Measurements from ENCODE around the gene ZKSCAN5.
"Not testable (repeated sequence)": the region's sequence is repeated elsewhere in the genome, so short reads cannot be mapped to it uniquely, and the experiment has no call there.

ZKSCAN5 gene

GRCh38 chr7:99498546-99498944 lies 5.9 kb upstream of the ZKSCAN5 start:
- no peak for DNase-seq

GRCh38 chr7:99499371-99499720 lies 5.1 kb upstream of the ZKSCAN5 start:
- DNase-seq: no peak

- peak; percentile 88 for DNase-seq
Observed at GRCh38 chr7:99499721-99500636, 4.5 kb upstream of the ZKSCAN5 start, which contains the start of gene ZNF394. TSS of gene ZNF394 (minus strand) at chr7:99500281. CDS start at chr7:99500093, 188 bp downstream.

DNA sequence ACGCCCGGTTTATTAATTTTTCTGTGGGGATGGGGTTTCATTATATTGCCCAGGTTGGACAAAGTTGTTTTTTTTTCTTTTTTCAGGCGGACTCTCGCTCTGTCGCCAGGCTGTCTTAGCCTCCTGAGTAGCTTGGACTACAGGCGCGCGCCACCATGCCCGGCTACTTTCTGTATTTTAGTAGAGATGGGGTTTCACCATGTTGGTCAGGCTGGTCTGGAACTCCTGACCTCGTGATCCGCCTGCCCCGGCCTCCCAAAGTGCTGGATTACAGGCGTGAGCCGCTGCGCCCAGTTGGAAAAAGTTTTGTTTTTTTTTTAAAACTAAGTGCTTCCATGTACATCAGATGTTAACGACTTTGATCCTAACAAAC lies 3.8 kb upstream of the ZKSCAN5 start:
- DNase-seq: no peak

DNA sequence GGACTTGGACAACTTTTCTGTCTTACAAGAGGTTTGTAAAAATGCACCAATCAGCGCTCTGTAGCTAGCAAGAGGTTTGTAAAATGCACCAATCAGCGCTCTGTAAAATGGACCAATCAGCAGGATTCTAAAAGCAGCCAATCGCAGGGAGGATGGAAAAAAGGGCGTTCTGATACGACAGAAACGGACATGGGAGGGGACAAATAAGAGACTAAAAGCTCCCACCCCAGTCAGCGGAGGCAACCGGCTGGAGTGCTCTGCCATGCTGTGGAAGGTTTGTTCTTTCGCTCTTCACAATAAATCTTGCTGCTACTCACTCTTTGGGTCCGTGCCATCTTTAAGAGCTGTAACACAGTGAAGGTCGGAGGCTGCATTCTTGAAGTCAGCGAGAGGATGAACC lies 3.2 kb upstream of the ZKSCAN5 start:
- not testable (repeated sequence) for DNase-seq

- DNase-seq: no peak
Observed at GRCh38 chr7:99504281-99504602, 220 bp upstream of the ZKSCAN5 start.

GRCh38 chr7:99505324-99505662 lies 831 bp downstream of the ZKSCAN5 start:
- DNase-seq: no peak

GRCh38 chr7:99514050-99514449 lies 9.6 kb downstream of the ZKSCAN5 start:
- no peak for DNase-seq

- DNase-seq: no peak
Observed at GRCh38 chr7:99521399-99521798, 16.9 kb downstream of the ZKSCAN5 start.

DNA sequence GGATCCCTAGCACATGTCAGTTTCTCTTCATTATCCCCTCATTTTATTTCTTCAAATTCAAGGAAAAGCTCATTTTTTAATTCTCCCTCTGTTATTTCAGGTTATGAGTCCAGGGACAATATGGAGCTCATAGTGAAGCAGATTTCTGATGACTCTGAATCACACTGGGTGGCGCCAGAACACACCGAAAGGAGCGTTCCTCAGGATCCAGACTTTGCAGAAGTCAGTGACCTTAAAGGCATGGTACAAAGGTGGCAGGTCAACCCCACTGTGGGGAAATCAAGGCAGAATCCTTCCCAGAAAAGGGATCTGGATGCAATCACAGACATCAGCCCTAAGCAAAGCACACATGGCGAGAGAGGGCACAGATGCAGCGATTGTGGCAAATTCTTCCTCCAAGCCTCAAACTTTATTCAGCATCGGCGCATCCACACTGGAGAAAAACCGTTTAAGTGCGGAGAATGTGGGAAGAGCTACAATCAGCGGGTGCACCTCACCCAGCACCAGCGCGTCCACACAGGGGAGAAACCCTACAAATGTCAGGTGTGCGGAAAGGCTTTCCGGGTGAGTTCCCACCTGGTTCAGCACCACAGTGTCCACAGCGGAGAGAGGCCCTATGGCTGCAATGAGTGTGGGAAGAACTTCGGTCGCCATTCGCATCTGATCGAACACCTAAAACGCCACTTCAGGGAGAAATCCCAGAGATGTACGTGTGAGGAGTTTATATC lies 21.4 kb downstream of the ZKSCAN5 start:
- no peak for DNase-seq

DNA sequence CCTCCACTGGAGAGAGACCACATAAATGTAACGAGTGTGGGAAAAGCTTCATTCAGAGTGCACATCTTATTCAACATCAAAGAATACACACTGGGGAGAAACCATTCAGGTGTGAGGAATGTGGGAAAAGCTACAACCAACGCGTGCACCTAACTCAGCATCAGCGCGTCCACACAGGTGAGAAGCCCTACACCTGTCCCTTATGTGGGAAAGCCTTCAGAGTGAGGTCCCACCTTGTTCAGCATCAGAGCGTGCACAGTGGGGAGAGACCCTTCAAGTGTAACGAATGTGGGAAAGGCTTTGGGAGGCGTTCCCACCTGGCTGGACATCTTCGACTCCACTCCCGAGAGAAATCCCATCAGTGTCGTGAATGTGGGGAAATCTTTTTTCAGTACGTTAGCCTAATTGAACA lies 26.9 kb downstream of the ZKSCAN5 start:
- no peak for DNase-seq

- DNase-seq: no peak
Observed at GRCh38 chr7:99535667-99536066, 31.2 kb downstream of the ZKSCAN5 start.

DNA sequence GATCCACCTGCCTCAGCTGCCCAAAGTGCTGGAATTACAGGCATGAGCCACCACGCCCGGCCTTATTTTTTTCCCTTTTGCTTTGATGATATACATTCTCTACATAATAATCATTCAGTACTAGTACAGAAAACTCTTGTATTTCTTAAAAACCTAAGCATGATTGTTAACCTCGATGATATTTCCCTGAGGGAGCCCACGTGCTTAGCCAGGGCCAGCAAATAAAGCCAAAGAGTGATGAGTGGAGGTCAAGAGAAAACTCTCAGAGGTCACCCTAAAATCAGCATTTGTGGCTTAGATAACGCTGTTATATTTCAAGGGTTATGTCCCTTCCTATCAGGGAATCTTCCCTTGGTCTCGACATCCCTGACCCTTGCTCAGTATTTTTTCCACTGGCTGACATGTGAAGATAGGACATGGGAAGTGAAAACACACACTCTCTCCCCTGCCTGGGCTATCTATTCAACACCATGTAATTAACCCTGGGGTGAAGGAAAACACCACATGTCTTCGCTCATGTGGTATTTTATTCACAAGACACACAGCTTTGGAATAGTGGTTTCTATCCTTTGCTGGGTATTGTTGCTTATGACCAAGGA lies 34.9 kb downstream of the ZKSCAN5 start:
- DNase-seq: no peak

GRCh38 chr7:99540542-99540941 lies 36.1 kb downstream of the ZKSCAN5 start:
- DNase-seq: no peak

DNA sequence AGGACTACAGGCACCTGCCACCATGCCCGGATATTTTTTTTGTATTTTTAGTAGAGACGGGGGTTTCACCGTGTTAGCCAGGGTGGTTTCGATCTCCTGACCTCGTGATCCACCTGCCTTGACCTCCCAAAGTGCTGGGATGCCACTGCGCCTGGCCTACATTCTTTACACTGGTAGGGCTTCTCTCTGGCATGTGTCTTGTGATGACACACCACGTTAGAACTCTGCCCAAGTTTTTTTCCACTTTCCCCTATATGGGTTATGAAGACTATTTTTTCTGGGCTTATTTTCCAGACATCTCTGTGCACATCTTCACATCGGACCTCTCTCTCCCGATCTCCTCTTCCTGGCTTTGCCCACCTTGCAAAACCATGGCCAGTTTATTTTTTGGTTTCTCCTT lies 36.8 kb downstream of the ZKSCAN5 start:
- no peak for DNase-seq

DNA sequence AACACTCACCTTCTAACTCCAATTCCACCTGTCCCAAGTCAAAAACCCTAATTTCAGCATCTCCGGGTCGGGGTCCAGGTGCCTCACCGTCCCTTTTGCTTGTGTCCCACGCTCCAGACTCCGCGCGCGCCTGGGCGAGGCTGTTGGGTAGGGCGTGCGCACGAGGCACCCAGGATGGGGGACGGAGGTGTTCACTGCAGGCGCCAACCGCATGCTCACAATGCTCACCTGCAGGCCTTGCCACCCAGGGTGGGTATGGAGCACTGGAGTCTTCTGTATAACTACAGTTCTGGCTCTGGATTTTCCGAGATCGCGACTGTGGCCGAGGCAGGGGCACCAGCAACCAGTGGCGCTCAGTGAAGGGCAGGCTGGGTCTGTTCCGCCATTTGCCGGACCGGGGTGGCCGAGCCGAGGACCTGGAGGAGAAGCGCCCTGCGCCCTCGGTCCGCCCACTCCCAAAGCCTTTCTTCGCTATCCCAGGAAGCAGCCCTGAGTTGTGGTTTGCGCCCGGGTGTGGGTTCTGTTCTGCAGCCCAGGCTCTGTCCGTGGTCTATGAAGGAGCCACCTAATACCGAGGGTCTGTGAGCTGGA lies 38.7 kb downstream of the ZKSCAN5 start:
- no peak for DNase-seq

GRCh38 chr7:99543916-99544315 lies 39.5 kb downstream of the ZKSCAN5 start:
- DNase-seq: no peak

- not testable (repeated sequence) for DNase-seq
Observed at GRCh38 chr7:99545308-99545707, 40.8 kb downstream of the ZKSCAN5 start.

GRCh38 chr7:99549545-99549944 lies 45.1 kb downstream of the ZKSCAN5 start:
- not testable (repeated sequence) for DNase-seq

DNA sequence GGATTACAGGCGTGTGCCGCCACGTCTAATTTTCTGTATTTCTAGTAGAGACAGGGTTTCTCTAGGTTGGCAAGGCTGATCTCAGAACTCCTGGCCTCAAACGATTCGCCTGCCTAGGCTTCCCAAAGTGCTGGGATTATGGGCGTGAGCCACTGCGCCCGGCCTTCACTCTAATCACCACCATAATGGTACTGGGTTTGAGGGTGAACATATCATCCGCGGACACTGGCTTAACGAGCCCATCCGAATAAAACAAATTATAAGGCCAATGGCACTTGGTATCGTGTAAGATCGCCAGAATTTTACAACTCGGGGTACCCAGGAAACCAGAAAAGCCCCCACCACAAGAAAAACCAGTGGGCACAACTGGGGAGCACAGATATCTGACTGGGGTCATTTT lies 46.9 kb downstream of the ZKSCAN5 start:
- no peak for DNase-seq

DNA sequence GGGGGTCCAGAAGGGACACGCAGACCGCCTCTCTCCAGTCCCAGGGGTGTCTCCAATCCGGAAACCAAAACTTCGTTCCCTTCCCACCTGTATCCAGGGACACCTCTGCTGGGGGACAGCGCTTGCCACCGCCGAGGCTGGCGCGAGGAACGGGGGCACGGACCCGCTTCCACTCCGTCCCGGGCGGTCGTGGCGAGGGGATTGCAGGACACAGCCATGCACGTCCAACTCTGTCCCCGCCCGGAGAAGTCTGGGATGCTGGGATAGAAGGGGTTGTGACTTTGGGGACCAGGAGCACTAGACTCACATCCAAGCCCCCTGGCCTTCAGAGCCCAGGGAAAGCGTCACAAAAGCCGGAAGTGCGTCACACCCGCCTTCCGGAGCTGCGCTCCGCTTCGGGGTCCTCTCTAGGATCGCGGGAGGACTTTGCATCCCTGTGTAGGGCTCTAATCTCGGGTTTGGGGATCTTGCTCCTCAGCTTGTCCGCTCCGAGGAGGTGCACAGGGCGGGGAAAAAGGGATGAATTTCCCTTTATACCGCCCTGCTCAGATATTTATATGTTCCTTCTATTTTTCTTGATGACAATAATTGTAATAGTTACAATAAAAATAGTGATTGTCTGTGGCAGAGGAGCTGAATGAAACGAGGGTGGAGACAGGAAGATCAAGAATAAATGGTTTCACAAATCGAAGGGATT lies 47.5 kb downstream of the ZKSCAN5 start, which contains the start of gene FAM200A:
Gene FAM200A (minus strand): TSS at position 348 of the 697 bp plus-strand sequence. CDS start 3,707 bp downstream, outside the sequence.
- peak; percentile 83 for DNase-seq

- DNase-seq: no peak
Observed at GRCh38 chr7:99553039-99553438, 48.6 kb downstream of the ZKSCAN5 start.

DNA sequence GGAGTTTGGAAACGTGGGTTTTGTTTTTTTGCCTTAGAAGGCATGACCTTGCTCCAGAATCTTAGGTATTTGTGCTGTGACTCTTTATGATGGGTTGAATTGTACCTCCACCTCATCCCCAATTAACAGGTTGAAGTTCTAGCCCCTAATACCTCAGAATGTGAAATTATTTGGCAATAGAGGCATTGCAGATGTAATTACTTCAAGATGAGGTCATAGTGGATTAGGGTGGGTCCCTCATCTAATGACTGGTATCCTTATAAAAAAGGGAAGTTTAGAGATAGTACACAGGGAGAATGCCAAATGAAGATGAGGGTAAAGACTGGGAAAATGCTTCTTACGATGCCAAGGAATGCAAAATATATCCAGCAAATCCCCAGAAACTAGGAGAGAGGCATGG lies 50.5 kb downstream of the ZKSCAN5 start:
- no peak for DNase-seq

Data from activated gamma-delta T cell treated with Interleukin-2 at 50 U/mL for 16 hours (primary cell).